Measurements from ENCODE around the gene CYBA.

DNA sequence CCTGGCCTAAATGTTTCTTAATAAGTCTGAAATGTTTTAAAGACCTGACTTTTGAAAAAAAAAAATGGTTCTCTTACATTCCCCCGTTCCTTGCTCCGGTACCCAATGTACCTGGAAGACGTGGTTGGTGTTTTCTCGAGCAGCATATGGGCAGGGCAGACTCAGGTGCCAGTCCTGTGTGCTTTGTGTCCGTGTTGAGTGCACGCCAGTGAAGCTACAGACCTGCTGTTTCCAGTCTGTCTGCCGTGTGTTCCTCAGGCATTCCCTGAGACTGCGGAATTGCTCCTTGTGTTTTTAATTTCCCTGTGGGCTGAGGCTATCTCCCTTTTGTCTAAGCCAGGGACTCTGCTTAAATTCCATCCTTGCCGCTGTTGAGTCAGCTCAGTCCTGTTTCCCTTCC, 24.2 kb downstream of the CYBA start:
- TF ChIP-seq, protein P1, sequence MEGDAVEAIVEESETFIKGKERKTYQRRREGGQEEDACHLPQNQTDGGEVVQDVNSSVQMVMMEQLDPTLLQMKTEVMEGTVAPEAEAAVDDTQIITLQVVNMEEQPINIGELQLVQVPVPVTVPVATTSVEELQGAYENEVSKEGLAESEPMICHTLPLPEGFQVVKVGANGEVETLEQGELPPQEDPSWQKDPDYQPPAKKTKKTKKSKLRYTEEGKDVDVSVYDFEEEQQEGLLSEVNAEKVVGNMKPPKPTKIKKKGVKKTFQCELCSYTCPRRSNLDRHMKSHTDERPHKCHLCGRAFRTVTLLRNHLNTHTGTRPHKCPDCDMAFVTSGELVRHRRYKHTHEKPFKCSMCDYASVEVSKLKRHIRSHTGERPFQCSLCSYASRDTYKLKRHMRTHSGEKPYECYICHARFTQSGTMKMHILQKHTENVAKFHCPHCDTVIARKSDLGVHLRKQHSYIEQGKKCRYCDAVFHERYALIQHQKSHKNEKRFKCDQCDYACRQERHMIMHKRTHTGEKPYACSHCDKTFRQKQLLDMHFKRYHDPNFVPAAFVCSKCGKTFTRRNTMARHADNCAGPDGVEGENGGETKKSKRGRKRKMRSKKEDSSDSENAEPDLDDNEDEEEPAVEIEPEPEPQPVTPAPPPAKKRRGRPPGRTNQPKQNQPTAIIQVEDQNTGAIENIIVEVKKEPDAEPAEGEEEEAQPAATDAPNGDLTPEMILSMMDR (IDR thresholded peaks at IDR 0.05): no peak
- TF ChIP-seq POLR2A (IDR thresholded peaks at IDR 0.05): no peak

Measured in body of pancreas (tissue), 4 donors.